Measurements from ENCODE around the gene CDC42SE2. TPM values are rescaled to one million over a fixed set of nuclear protein-coding genes. Genes with fewer than 3 reads are reported as not detected.
A peak's percentile ranks its signal among the peaks of the same experiment; 100 is the strongest.
"Not testable (repeated sequence)": the region's sequence is repeated elsewhere in the genome, so short reads cannot be mapped to it uniquely, and the experiment has no call there.

The CDC42SE2 gene
- total and polyA plus RNA-seq, 8 donors = 28.1 to 37.5 (median 33.4) TPM

DNA sequence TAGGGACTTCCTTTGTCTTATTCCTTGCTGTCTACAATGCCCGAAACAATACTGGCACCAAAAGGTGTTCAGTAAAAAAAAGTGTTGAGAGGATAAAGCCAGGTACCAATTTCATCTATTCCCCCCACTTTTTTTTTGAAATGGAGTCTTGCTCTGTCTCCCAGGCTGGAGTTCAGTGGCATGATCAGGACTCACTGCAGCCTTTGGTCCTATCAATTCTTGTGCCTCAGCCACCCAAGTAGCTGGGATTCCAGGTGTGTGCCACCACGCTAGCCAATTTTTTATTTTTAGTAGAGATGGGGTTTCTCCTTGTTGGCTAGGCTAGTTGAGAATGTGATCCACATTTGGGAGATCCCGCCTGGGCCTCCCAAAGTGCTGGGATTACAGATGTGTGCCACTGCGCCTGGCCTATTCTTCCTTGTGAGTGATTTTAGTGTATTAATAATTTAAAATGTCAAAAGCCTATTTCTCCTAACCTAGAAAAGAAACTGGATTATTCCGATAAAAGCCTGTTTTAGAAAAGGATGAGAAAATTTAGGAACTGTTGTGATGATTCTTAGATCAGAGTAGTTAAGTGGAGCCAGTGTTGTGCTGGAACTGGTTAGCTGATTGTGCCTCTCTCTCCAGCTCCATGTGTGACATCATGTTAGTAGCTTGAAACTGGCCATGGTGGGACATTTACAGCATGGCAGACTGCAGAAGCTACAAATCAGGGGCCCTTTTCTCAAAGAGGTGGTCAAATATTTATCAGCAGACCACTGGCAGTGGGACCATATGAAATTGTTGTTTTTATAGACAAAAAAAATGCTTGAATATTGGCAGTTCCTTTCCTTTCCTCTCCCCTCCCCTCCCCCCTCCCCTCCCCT is 14.3 kb downstream of the CDC42SE2 start:
- DNase-seq (no peak), ATAC-seq (no peak)
- intact Hi-C loops (cut with DNase I) = no loop called here
- Histone ChIP-seq H3K4me3 (no peak overlapping the region), H3K9me3 (no peaks in the 10 kb centered on the region), H3K36me3 (no peaks in the 10 kb centered on the region), H3K27me3 (no peaks in the 10 kb centered on the region), H3K27ac (peak overlapping the region in 1 of 2 donors; percentile 33), H3K4me1 (peaks cover 0 to 73% of the 10 kb centered on the region in 2 donors)
- TF ChIP-seq, protein P1, sequence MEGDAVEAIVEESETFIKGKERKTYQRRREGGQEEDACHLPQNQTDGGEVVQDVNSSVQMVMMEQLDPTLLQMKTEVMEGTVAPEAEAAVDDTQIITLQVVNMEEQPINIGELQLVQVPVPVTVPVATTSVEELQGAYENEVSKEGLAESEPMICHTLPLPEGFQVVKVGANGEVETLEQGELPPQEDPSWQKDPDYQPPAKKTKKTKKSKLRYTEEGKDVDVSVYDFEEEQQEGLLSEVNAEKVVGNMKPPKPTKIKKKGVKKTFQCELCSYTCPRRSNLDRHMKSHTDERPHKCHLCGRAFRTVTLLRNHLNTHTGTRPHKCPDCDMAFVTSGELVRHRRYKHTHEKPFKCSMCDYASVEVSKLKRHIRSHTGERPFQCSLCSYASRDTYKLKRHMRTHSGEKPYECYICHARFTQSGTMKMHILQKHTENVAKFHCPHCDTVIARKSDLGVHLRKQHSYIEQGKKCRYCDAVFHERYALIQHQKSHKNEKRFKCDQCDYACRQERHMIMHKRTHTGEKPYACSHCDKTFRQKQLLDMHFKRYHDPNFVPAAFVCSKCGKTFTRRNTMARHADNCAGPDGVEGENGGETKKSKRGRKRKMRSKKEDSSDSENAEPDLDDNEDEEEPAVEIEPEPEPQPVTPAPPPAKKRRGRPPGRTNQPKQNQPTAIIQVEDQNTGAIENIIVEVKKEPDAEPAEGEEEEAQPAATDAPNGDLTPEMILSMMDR (IDR thresholded peaks at IDR 0.05) = no peak

DNA sequence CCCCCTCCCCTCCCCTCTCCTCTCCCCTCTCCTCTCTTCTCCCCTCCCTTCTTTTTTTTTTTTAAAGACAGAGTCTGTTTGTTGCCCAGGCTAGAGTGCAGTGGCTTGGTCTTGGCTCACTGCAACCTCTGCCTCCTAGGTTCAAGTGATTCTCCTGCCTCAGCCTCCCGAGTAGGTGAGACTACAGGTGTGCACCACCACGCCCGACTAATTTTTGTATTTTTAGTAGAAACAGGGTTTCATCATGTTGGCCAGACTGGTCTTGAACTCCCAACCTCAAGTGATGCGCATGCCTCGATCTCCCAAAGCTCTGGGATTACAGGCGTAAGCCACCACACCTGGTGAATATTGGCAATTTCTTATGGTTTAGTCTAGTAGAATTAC is 14.9 kb downstream of the CDC42SE2 start:
- H3K36me3 ChIP-seq; H3K4me3 ChIP-seq; H3K9me3 ChIP-seq; DNase-seq; H3K27me3 ChIP-seq; intact Hi-C loops (cut with DNase I); H3K27ac ChIP-seq; ATAC-seq: not testable (repeated sequence)
- H3K4me1 ChIP-seq = peaks cover 0 to 72% of the 10 kb centered on the region in 2 donors

DNA sequence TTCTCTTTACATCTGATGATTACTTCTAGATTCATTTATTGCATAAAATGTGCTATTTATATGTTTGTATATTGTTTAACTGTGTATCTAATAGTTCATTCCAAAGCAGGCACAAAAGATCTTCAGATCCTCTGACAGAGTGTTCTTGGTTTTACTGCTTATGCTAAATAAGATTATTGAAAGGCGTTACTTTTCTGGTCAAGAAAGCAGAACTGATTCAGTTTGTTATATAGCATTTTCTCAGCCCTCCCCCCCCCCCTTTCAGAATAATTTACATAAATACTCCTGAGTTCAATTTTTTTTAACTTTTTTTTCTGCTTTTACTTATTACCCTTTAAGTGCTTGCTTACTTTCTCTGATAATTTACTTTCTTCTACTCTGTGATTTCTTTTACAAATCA is 15.4 kb downstream of the CDC42SE2 start:
- H3K27me3 ChIP-seq = no peaks in the 10 kb centered on the region
- intact Hi-C loops (cut with DNase I) = no loop called here
- peaks cover 0 to 70% of the 10 kb centered on the region in 2 donors for H3K4me1 ChIP-seq
- no peak for DNase-seq
- no peak overlapping the region for H3K27ac ChIP-seq
- H3K9me3 ChIP-seq = no peaks in the 10 kb centered on the region
- ATAC-seq = no peak
- H3K36me3 ChIP-seq = no peaks in the 10 kb centered on the region
- no peak overlapping the region for H3K4me3 ChIP-seq
- TF ChIP-seq, protein P1 (IDR thresholded peaks at IDR 0.05) = no peak

DNA sequence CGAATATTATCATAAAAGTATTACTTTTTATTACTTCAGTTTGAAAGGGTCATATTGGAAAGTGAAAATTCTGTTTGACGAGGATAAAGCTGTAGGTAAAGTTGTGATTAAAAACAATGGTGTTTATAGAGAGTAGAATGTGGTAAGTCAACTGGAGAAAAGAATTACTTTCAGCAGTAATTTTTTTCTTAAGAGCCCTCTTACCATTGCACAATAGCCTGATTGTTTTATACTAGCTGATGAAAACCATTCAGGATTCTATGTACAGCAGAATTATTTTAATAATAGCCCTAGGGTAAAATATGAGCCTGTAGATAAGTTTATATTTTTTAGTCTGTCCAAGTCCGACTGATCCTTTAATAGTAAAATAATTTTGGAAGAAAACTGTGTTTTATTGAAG is 16.6 kb downstream of the CDC42SE2 start:
- peak; percentile 42 for ATAC-seq
- no peak for DNase-seq
- TF ChIP-seq, protein P1 (IDR thresholded peaks at IDR 0.05) = no peak
- Histone ChIP-seq H3K4me3 (no peak overlapping the region), H3K36me3 (no peaks in the 10 kb centered on the region), H3K4me1 (peaks cover 0 to 58% of the 10 kb centered on the region in 2 donors), H3K27me3 (no peaks in the 10 kb centered on the region), H3K9me3 (no peaks in the 10 kb centered on the region), H3K27ac (peak overlapping the region in 1 of 2 donors; percentile 62)
- intact Hi-C loops (cut with DNase I) = no loop called here

DNA sequence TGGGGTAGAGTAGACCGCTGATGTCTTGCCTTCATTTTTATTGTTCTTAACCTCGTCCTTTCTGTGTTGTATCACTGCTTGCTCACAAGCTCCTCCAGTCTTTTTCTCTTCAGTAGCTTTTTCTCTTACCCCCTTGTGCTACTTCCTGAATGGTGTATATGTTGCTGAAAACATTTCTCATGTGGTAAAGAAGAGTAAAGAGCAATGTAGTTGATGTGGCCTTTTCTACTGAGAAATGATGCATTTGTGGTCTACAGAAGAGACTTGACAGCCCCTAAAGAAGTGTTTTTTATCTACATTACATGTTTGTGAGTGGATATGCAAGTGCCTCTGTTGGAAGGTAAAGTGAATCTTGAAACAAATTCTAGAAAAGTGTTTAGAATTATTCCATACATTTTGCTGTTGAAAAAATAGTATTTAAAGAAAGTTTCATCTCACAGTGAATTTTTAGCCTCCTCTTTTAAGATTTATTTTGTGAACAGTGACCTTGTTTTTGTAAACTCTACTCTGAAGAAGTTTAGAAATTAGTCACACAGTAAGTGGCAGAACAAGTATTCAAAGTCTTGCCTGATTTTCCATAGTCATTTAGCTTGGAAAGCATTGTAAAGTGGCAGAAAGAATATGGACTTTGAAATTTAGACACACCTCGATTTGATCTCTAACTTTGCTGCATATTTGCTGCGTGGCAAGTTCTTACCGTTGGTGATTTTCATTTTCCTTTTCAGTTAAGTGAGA is 17.4 kb downstream of the CDC42SE2 start:
- ATAC-seq (peak; percentile 67), DNase-seq (no peak)
- no peak overlapping the region for H3K4me3 ChIP-seq
- peaks cover 0 to 49% of the 10 kb centered on the region in 2 donors for H3K4me1 ChIP-seq
- H3K9me3 ChIP-seq = no peaks in the 10 kb centered on the region
- TF ChIP-seq, protein P1 (IDR thresholded peaks at IDR 0.05) = no peak
- peak overlapping the region; percentile 49 to 62 for H3K27ac ChIP-seq
- no peaks in the 10 kb centered on the region for H3K36me3 ChIP-seq
- intact Hi-C loops (cut with DNase I) = no loop called here
- H3K27me3 ChIP-seq = no peaks in the 10 kb centered on the region

Measured in left lung (tissue), 10 donors.